NCI-H2171 (cell line): ENCODE data around the gene ANKRD23.
"Not testable (repeated sequence)": the region's sequence is repeated elsewhere in the genome, so short reads cannot be mapped to it uniquely, and the experiment has no call there.

ENCODE experiments used
- DNase-seq: peaks from one replicate; lab custom pipeline; 2025; lab: John Stamatoyannopoulos, UW

The ANKRD23 gene

DNA sequence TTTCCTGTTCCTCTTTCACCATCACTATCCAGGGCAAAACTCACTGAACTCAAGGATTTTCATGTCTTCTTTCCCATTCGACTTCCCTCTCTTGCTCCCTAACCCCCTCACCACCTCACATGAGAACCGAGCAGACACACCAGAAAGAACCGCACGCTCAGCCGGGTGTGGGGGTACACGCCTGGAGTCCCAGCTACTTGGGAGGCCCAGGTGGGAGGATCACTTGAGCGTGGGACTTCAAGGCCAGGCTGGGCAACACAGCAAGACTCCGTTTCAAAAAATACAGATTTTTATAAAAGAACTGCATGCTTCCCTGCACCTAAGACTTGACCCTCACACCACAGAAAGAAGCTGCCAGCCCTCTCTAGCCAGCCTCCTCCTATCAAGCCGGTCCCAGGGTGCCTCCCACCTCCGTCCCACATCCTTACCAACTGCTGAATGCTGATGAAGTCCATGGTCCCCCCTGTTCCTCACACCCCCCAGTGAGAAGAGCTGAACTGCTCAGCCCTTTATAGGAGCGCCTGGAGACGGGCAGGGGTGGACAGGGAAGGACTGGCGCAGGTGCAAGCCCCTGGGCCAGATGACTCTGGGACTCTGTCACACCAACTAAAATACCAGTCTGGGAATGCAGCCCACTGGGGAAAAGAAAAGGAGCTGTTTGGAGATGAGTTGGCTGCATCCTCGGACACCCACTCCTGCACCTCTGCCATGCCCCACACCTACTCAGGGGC is at the start of gene ANKRD23:
Gene ANKRD23 (minus strand): TSS at position 484 of the 731 bp plus-strand sequence. CDS start 29 bp downstream, at position 455.
- no peak for DNase-seq

GRCh38 chr2:96891591-96892333 is 47.9 kb upstream of the ANKRD23 start:
- DNase-seq, result no peak

GRCh38 chr2:96890726-96891385 is 47.0 kb upstream of the ANKRD23 start:
- DNase-seq, result no peak

DNA sequence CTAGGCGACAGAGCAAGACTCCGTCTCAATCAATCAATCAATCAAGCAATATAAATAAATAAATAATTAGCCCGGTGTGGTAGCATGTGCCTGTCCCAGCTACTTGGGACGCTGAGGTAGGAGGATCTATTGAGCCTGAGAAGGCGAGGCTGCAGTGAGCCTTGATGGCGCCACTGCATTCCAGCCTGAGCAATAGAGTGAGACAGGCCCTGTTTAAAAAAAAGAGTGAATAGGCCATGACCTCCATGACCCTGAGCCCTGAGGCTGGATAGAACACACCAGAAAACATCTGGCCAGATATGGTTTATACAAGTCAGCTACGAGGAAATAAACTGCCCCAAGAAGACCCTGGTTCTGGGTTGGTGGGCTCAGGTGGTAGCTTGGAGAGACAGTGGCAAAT is 46.4 kb upstream of the ANKRD23 start:
- no peak for DNase-seq

DNA sequence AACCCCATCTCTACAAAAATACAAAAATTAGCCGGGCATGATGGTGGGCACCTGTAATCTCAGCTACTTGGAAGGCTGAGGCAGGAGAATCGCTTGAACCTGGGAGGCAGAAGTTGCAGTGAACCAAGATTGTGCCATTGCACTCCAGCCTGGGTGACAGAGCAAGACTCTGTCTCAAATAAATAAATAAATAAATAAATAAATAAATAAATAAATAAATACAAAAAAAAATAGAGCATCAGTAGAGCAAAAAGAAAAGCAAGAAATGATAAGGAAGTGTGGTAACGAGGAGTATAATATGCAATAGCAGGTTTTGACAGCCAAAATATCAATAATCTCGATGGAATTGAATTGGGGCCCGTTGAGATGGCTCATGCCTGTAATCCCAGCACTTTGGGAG is 45.7 kb upstream of the ANKRD23 start:
- not testable (repeated sequence) for DNase-seq

GRCh38 chr2:96888072-96889011 is 44.5 kb upstream of the ANKRD23 start:
- no peak for DNase-seq

- no peak for DNase-seq
Observed at GRCh38 chr2:96887493-96888012, 43.7 kb upstream of the ANKRD23 start.

DNA sequence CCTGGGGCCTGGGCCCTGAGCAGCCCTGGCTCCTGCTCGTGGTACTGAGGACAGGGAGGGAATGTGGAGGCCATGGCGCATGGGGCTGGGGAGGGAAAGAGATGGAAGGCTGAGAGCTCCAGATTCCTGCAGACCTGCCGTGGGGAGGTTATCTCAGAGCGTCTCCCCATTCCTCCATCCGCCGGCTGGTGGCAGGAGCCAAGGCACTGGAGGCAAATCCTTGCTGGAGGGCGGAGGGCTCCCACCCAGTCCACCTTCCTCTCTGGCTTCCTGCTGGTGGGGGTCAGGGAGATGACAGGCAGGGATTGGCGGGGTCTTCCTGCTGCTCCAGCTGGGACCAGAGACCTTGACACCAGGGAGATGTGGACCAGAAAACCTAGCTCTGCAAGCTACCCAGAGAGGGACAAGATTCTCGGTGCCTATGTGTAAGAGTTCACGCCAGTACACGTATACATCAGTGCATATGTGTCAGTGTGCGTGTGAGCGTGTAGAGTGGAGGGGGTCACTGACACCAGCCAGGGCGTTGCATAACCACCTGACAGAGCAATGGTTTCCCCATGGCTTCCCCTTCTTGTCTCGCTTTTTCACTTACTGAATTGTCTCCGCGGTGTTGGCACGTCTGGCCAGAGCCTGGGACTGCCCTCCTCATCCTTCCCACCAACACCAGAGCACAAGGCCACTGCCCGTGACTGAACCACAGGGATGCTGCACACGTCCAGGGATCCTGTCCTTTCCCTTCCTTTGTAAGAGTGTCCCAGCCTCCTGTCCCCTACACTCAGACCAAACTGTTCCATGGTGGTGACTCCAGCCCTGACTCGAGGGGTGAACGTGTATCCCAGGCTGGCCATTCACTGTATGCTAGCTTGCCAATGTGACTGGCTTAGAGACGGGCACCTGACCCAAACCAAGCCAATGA is 41.9 kb upstream of the ANKRD23 start:
- DNase-seq, result no peak

GRCh38 chr2:96884299-96885094 is 40.7 kb upstream of the ANKRD23 start:
- no peak for DNase-seq

DNA sequence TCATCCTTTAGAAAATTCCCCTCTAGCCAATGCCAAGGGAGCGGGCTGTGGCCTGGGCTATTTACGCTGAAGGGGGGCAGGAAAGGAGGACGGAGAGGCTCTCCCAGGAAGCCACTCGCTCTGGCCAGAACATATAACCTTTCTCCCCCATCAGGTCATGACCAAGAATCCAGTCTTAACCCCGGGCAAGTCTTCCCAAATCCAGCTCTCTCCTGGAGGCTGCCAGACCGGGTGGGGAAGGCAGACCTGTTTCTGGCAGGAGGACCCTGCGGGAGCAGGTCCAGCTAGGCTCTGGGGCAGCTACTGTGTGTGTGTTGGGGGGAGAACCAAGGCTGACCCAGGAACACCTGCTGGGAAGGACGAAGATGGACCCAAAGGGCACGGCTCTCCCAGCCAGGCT is 39.5 kb upstream of the ANKRD23 start:
- DNase-seq, result no peak

DNA sequence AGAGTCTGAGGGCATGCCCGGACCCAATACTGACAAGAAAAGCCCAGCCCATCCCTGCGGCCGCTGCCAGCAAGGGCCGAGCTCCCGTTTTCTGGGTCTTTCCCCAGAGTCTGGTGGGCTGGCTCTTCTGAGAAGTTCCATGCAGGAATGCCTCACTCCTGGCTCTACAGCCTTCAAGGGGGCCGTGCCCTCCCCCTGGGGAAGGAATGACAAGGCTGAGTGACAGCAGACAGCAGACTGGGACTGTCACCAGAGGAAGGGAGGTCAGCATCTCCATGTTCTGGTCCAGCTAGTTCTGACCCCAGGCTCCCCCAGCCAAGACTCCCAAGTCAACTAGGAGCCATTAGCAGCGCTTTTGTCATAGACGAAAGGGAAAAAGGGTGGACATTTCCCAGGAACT is 39.1 kb upstream of the ANKRD23 start:
- no peak for DNase-seq

DNA sequence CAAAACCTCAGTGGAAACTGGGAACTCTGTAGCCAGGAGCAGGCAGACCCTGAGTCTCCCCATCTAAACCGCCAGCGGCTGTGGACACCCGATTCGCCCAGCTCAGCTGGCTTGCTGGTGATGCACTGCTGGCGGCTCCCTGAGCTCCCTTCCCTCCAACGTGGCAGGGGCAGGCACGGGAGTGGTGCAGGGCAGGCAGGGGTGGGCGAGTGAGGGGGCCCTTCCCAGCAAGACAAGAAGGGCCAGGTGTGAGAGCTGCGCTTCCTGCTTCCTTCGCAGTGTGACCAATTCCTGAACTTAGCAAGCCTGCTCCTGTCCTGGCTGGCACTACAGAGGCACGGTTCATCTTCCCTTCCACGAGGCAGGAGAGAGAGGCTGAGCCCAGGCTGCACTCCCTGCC is 38.4 kb upstream of the ANKRD23 start:
- DNase-seq, result no peak

GRCh38 chr2:96881349-96882195 is 37.8 kb upstream of the ANKRD23 start:
- no peak for DNase-seq

- no peak for DNase-seq
Observed at GRCh38 chr2:96880891-96881273, 37.1 kb upstream of the ANKRD23 start.

DNA sequence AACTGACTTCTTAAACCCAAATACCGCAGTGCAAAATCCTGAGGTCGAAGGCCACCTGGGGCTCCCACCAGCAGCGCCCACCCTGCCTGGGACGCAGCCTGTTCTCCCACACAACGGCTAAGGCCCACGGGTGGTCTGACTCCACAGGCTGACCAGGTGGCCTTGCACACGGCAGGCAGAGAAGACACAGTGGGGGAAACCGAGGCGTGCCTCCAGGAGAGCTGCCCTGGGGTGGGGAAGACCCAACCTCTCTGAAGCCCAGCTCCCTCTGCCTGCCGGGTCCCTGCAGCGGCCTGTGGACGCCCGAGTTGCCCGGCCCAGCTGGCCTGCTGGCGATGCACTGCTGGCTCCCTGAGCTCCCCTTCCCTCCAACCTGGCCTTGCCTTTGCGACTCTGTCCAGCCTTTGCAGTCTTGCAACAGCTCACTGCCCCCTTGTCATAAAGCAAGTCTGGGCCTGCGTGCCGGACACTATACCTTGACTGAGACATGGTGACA is 35.8 kb upstream of the ANKRD23 start:
- no peak for DNase-seq

- no peak for DNase-seq
Observed at GRCh38 chr2:96878796-96879544, 35.1 kb upstream of the ANKRD23 start.

- DNase-seq, result no peak
Observed at GRCh38 chr2:96878171-96878570, 34.4 kb upstream of the ANKRD23 start.

DNA sequence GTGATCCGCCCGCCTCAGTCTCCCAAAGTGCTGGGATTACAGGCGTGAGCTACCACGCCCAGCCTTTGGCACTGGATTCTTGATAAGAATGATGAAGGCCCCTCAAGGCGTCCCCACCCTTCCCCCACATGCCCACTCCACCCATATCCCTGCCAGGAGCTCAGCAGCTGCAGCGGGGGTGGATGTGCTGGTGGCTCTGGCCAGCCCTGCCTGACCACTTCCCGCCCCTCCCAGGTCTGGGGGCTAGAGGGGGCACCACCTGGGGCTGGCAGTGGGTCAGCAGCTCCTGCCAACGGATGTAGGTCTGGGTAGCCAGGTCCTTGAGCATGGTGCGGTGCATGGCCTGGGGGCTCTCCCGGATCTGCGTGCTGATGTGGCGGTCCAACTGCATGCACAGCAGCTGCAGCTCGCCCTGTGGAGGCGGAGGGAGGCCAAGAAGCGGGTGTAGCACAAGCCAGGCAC is 33.8 kb upstream of the ANKRD23 start:
- DNase-seq, result no peak
